GM12878 (cell line): Measurements from ENCODE around the gene PON1. TPM values are rescaled to one million over a fixed set of nuclear protein-coding genes. Genes with fewer than 3 reads are reported as not detected.

ENCODE experiments used
- ATAC-seq: fragments of 200-7000 bp; cut with Tn5 transposase; 3 replicates; pipeline ENCODE4 v1.9.1; 2020; ENCODE audit warnings: mild to moderate bottlenecking, moderate library complexity
- Bru-seq: library from RNA; stranded (reverse); fragments of 400-500 nt; gene quantifications from one replicate; lab custom pipeline; 2021; lab: Mats Ljungman, UMichigan
- BruChase-seq, 2 experiments: library from RNA; stranded (reverse); fragments of 400-500 nt; gene quantifications; one replicate each; lab custom pipeline; 2021; lab: Mats Ljungman, UMichigan
- BruUV-seq: library from RNA; stranded (reverse); fragments of 400-500 nt; replicated peaks from 2 replicates; lab custom pipeline; 2021; lab: Mats Ljungman, UMichigan
- CTCF ChIA-PET: fragments of 300-600 bp; sonication (Branson Sonifier 250); formaldehyde crosslinking; extraction: SDS; loops from one replicate; lab custom pipeline; 2021; ENCODE audit warnings: inconsistent platforms; lab: Yijun Ruan, JAX
- POLR2A ChIA-PET: fragments of 350-600 bp; formaldehyde crosslinking; extraction: SDS; loops from one replicate; lab custom pipeline; 2021; ENCODE audit warnings: inconsistent platforms; lab: Charles Lee
- RAD21 ChIA-PET: fragments of 300-600 bp; sonication (Branson Sonifier 250); formaldehyde crosslinking; loops from one replicate; lab custom pipeline; 2023; ENCODE audit warnings: antibody characterized with exemption; ENCODE audit not compliant: unreplicated experiment; lab: Charles Lee
- SMC1A ChIA-PET: fragments of 300-600 bp; sonication (Branson Sonifier 250); formaldehyde crosslinking; loops from one replicate; lab custom pipeline; 2023; ENCODE audit not compliant: unreplicated experiment, uncharacterized antibody; lab: Charles Lee
- DNase-seq: peaks from one replicate; pipeline ENCODE4 v3.0.0-alpha.2; 2011; ENCODE audit warnings: low read depth, low spot score
- FAIRE-seq: peaks from 3 replicates; lab custom pipeline; 2011; peaks lifted over from hg19 to GRCh38; lab: Jason Lieb, UNC
- H2AFZ ChIP-seq: 2 replicates; pipeline ENCODE4 v1.6.0; 2011; ENCODE audit warnings: low read depth, low read length, control low read depth; ENCODE audit not compliant: control insufficient read depth
- H3K27ac ChIP-seq: 2 replicates; pipeline ENCODE4 v1.5.1; 2011; ENCODE audit warnings: control low read depth; ENCODE audit not compliant: control insufficient read depth, insufficient read depth
- H3K27me3 ChIP-seq, 2 experiments: replicated peaks in 1 of 2; 2 replicates each; pipeline versions ENCODE4 v1.6.0 to v1.6.1; 2011; ENCODE audit warnings: low read length in 1 of 2; ENCODE audit not compliant: control insufficient read depth in 2 of 2, insufficient read depth in 2 of 2
- H3K36me3 ChIP-seq, 2 experiments: 2 replicates each; pipeline ENCODE4 v1.5.1; 2011; ENCODE audit warnings: low read length in 1 of 2; ENCODE audit not compliant: control insufficient read depth in 2 of 2, insufficient read depth in 2 of 2
- H3K4me1 ChIP-seq: 2 replicates; pipeline ENCODE4 v1.6.1; 2011; ENCODE audit warnings: mild to moderate bottlenecking, low read length, moderate library complexity, mixed read lengths; ENCODE audit not compliant: control insufficient read depth, insufficient read depth
- H3K4me2 ChIP-seq: 2 replicates; pipeline ENCODE4 v1.6.0; 2011; ENCODE audit warnings: control low read depth; ENCODE audit not compliant: control insufficient read depth, insufficient read depth
- H3K4me3 ChIP-seq: fragments of 200-600 bp; sonication (generic); 2 replicates; pipeline ENCODE4 v1.5.1; 2016
- H3K79me2 ChIP-seq: 2 replicates; pipeline ENCODE4 v1.6.0; 2011; ENCODE audit warnings: low read length; ENCODE audit not compliant: control insufficient read depth, insufficient read depth
- H3K9ac ChIP-seq: 2 replicates; pipeline ENCODE4 v1.8.0; 2011; ENCODE audit warnings: low read length, control low read depth, mixed read lengths; ENCODE audit not compliant: control insufficient read depth, insufficient read depth
- H3K9me3 ChIP-seq: replicated peaks from 3 replicates; pipeline ENCODE4 v1.5.1; 2011; ENCODE audit warnings: mild to moderate bottlenecking, low read length; ENCODE audit not compliant: control insufficient read depth, insufficient read depth
- H4K20me1 ChIP-seq: 2 replicates; pipeline ENCODE4 v1.6.0; 2011; ENCODE audit not compliant: control insufficient read depth, insufficient read depth
- EED ChIP-seq: sonication (generic); IDR thresholded peaks from 2 replicates; pipeline ENCODE4 v1.6.1; 2016; ENCODE audit warnings: antibody characterized with exemption, low read depth
- NBN ChIP-seq: fragments of 450-650 bp; IDR thresholded peaks from 2 replicates; pipeline ENCODE4 v1.6.1; 2016
- REST ChIP-seq: IDR thresholded peaks from 2 replicates; pipeline ENCODE4 v1.6.1; 2012; ENCODE audit warnings: mild to moderate bottlenecking, low read depth, low read length
- RUNX3 ChIP-seq: IDR thresholded peaks from 2 replicates; pipeline ENCODE4 v1.6.1; 2012; ENCODE audit warnings: low read length, inconsistent platforms
- STAT3 ChIP-seq: IDR thresholded peaks from 2 replicates; pipeline ENCODE4 v1.6.1; 2011; ENCODE audit warnings: low read depth, low read length, improper control_type of control experiment
- TCF12 ChIP-seq: IDR thresholded peaks from 2 replicates; pipeline ENCODE4 v1.6.1; 2011; ENCODE audit warnings: low read depth, mild to moderate bottlenecking, low read length
- TCF3 ChIP-seq: IDR thresholded peaks from 2 replicates; pipeline ENCODE4 v1.6.1; 2012; ENCODE audit warnings: low read depth, mild to moderate bottlenecking, low read length, borderline replicate concordance; ENCODE audit not compliant: insufficient read depth
- ZNF207 ChIP-seq: fragments of 450-650 bp; IDR thresholded peaks from 2 replicates; pipeline ENCODE4 v1.6.1; 2014; ENCODE audit warnings: antibody characterized with exemption, mild to moderate bottlenecking, borderline replicate concordance
- WGBS: methylation state at CpG from one replicate; pipeline ENCODE4 v1.1.6; 2016; ENCODE audit warnings: low lambda C conversion rate; ENCODE audit not compliant: insufficient replicate concordance, insufficient coverage; ENCODE audit errors: missing lambda C conversion rate; 5-methylcytosine and 5-hydroxymethylcytosine counted together
- in situ Hi-C: fragments of 300-500 bp; cut with MboI; formaldehyde crosslinking; loops from 9 replicates; pipeline ENCODE4 v1.14.3; 2018; ENCODE audit warnings: mixed read lengths
- intact Hi-C: fragments of 100-400 bp; cut with micrococcal nuclease; formaldehyde crosslinking; loops from one replicate; pipeline ENCODE4 v1.14.2; 2022; ENCODE audit not compliant: unreplicated experiment
- long read RNA-seq, 2 experiments: library from polyadenylated mRNA; unstranded; transcript quantifications; one replicate each; pipeline ENCODE4 v2.0.0, GENCODE V29; 2019 to 2020
- polyA minus RNA-seq, 3 experiments: library from RNA; depleted of rRNA, polyadenylated mRNA; stranded (reverse); fragments of >200 nt; gene quantifications; 2 replicates each; pipeline ENCODE4 v1.2.3, GENCODE V29; 2011
- polyA plus RNA-seq, 11 experiments: library from polyadenylated mRNA; depleted of rRNA in 4 of 11; unstranded in 6 of 11; stranded (reverse) in 5 of 11; fragments of >200 nt; fragmentation: Nextera tagmentation in 4 of 11; fragmentation: Illumina TruSeq in 1 of 11; extraction: Ambion mirVana in 4 of 11; extraction: Trizol in 1 of 11; gene quantifications; 1 replicate in 1 of 11; 2 replicates in 10 of 11; pipeline versions ENCODE4 v1.2.1 to v1.2.3, GENCODE V29; 2011 to 2016; ENCODE audit warnings: inconsistent platforms in 2 of 11, missing spikeins in 2 of 11, low read depth in 1 of 11
- total RNA-seq, 4 experiments: library from RNA; depleted of rRNA in 3 of 4; stranded (reverse); fragments of >200 nt in 3 of 4; fragmentation: Illumina TruSeq in 1 of 4; extraction: Trizol in 1 of 4; gene quantifications; 2 replicates each; pipeline versions ENCODE4 v1.2.1 to v1.2.3, GENCODE V29; 2013 to 2021

PON1 gene
- 1.2 TPM in 1 of 2 replicates, not detected in the other for total RNA-seq (2013; cell fraction: nucleolus; rRNA removed)
- total RNA-seq (2014; rRNA removed): not detected in 2 replicates
- not detected in 2 replicates for total RNA-seq (2014; rRNA removed; fragmentation: Illumina TruSeq; extraction: Trizol)
- 0.26 and 0.40 TPM in 2 replicates for total RNA-seq (2021)
- polyA plus RNA-seq (2011; ENCODE audit: low read depth): not detected
- polyA plus RNA-seq (2011; rRNA removed): 0.14 and 0.62 TPM in 2 replicates
- 0.10 and 0.18 TPM in 2 replicates for polyA plus RNA-seq (2011; cell fraction: cytosol; rRNA removed)
- polyA plus RNA-seq (2011; cell fraction: nucleus; rRNA removed): 0.51 and 0.89 TPM in 2 replicates
- polyA plus RNA-seq (2012): not detected in 2 replicates
- polyA plus RNA-seq (2014; fragmentation: Illumina TruSeq; extraction: Trizol): 0.24 TPM in 1 of 2 replicates, not detected in the other
- under 1 TPM; 0.10 to 0.22 TPM for polyA plus RNA-seq (2014; fragmentation: Nextera tagmentation; extraction: Ambion mirVana)
- 0.26 TPM in 1 of 2 replicates, not detected in the other for polyA plus RNA-seq (2014; rRNA removed)
- not detected for polyA plus RNA-seq (2016; fragmentation: Nextera tagmentation; extraction: Ambion mirVana)
- polyA minus RNA-seq (2011; rRNA and poly(A)+ RNA removed): not detected in 2 replicates
- polyA minus RNA-seq (2011; cell fraction: cytosol; rRNA and poly(A)+ RNA removed): not detected in 2 replicates
- polyA minus RNA-seq (2011; cell fraction: nucleus; rRNA and poly(A)+ RNA removed): not detected in 2 replicates
- percentile 18 among the genes with signal in this experiment for Bru-seq, nascent RNA
- percentile 22 among the genes with signal in this experiment for BruChase-seq, experiment 1, labeled RNA remaining after a 6-hour chase
- percentile 23 among the genes with signal in this experiment for BruChase-seq, experiment 2, labeled RNA remaining after a 2-hour chase
- long read RNA-seq, experiment 1: 0 reads
- long read RNA-seq, experiment 2: 0 reads

- H3K4me3 ChIP-seq: peak within 1 kb of the TSS; percentile 32; the same call in 1 of the 2 replicates
- no peaks in the 10 kb centered on the region for H3K9me3 ChIP-seq
- H3K79me2 ChIP-seq: no peaks in the 10 kb centered on the region
- WGBS: 50% methylated on average over 16 of the region's 20 CpGs
- no peak within 1 kb of the TSS for H3K27ac ChIP-seq
- POLR2A ChIA-PET: interaction anchor here (0.6 kb wide), 2 partner anchors 47 to 175 kb away, joined by 3 to 9 read pairs; no protein-coding TSS in a partner anchor
- in situ Hi-C loops: no loop called here
- peak within 1 kb of the TSS; percentile 46 for H3K4me2 ChIP-seq
- DNase-seq: no peak
- peak; percentile 65 for ATAC-seq
- H3K36me3 ChIP-seq: no peaks in the 10 kb centered on the region
- H4K20me1 ChIP-seq: no peaks in the 10 kb centered on the region
- FAIRE-seq: no peak
- RAD21 ChIA-PET: interaction anchor here (1.0 to 1.3 kb wide), 2 partner anchors 152 to 154 kb away, joined by 3 to 4 read pairs; no protein-coding TSS in a partner anchor
- 0 out of 2 replicates have a peak, but pooled peaks have one; percentile 45 for TF ChIP-seq TCF12
- no peak for TF ChIP-seq STAT3
- TF ChIP-seq NBN: no peak
- peak; percentile 52; the same call in 1 of the 2 replicates for TF ChIP-seq EED
- TF ChIP-seq TCF3: 0 out of 2 replicates have a peak, but pooled peaks have one; percentile 46
- TF ChIP-seq ZNF207: no peak
- TF ChIP-seq REST: no peak
- TF ChIP-seq RUNX3: peak; percentile 86
- no peaks in the 10 kb centered on the region for H3K27me3 ChIP-seq
- H3K4me1 ChIP-seq: no peaks in the 10 kb centered on the region
- BruUV-seq: no TSS peak
- CTCF ChIA-PET: interaction anchor here (0.9 to 1.4 kb wide), 3 partner anchors 8 to 73 kb away, joined by 3 to 4 read pairs (median 3); no protein-coding TSS in a partner anchor
- intact Hi-C loops: no loop called here
- H3K9ac ChIP-seq: no peak within 1 kb of the TSS
- SMC1A ChIA-PET: interaction anchor here (0.9 to 1.5 kb wide), 3 partner anchors 10 to 65 kb away, joined by 3 to 5 read pairs (median 3); no protein-coding TSS in a partner anchor
- no peak within 1 kb of the TSS for H2AFZ ChIP-seq
Observed at GRCh38 chr7:95324431-95324830, at the start of gene PON1. PON1 (minus strand) TSS chr7:95324532; CDS start chr7:95324475, 57 bp downstream.
